Measurements from ENCODE around the gene SIPA1L3. TPM values are rescaled to one million over a fixed set of nuclear protein-coding genes. Genes with fewer than 3 reads are reported as not detected.

SIPA1L3 gene
- total and polyA plus RNA-seq, 8 donors: 2.9 to 211 (median 24.3) TPM

GRCh38 chr19:38078302-38078930 lies 171.4 kb downstream of the SIPA1L3 start:
- no peak overlapping the region for H3K4me3 ChIP-seq
- no peak for DNase-seq
- intact Hi-C loops (cut with DNase I; ENCODE audit: low total_unique reads): no loop called here
- H3K4me1 ChIP-seq: peaks cover 0 to 6% (median 3%) of the 10 kb centered on the region in 4 donors
- no peaks in the 10 kb centered on the region for H3K9me3 ChIP-seq
- WGBS, 5 donors: 93 to 95% (median 95%) methylated on average over 12 to 15 of the region's 15 CpGs
- peaks cover 18 to 25% (median 23%) of the 10 kb centered on the region in 4 donors for H3K36me3 ChIP-seq
- no peak overlapping the region for H3K27ac ChIP-seq
- H3K27me3 ChIP-seq: no peaks in the 10 kb centered on the region
- no peak for TF ChIP-seq POLR2AphosphoS5 (IDR thresholded peaks at IDR 0.05)
- TF ChIP-seq EP300 (IDR thresholded peaks at IDR 0.05): no peak
- TF ChIP-seq CTCF (IDR thresholded peaks at IDR 0.05): no peak
- no peak for TF ChIP-seq POLR2A (IDR thresholded peaks at IDR 0.05)

GRCh38 chr19:38079926-38080380 lies 172.9 kb downstream of the SIPA1L3 start:
- peak in 2 of 3 donors; percentile 40 to 46 for TF ChIP-seq POLR2AphosphoS5 (IDR thresholded peaks at IDR 0.05)
- TF ChIP-seq CTCF (IDR thresholded peaks at IDR 0.05): no peak
- intact Hi-C loops (cut with DNase I; ENCODE audit: low total_unique reads): no loop called here
- DNase-seq: peak; percentile 29 to 66

GRCh38 chr19:38081547-38082255 lies 174.7 kb downstream of the SIPA1L3 start:
- peaks cover 18 to 38% (median 29%) of the 10 kb centered on the region in 4 donors for H3K36me3 ChIP-seq
- no peaks in the 10 kb centered on the region for H3K9me3 ChIP-seq
- TF ChIP-seq CTCF (IDR thresholded peaks at IDR 0.05) (no peak), POLR2AphosphoS5 (IDR thresholded peaks at IDR 0.05) (no peak), EP300 (IDR thresholded peaks at IDR 0.05) (no peak), POLR2A (IDR thresholded peaks at IDR 0.05) (no peak)
- H3K27ac ChIP-seq: no peak overlapping the region
- no peak overlapping the region for H3K4me3 ChIP-seq
- no peaks in the 10 kb centered on the region for H3K27me3 ChIP-seq
- DNase-seq: no peak
- H3K4me1 ChIP-seq: peaks cover 0 to 6% (median 3%) of the 10 kb centered on the region in 4 donors
- WGBS, 5 donors: 97 to 99% (median 98%) methylated on average over 16 to 51 of the region's 51 CpGs
- intact Hi-C loops (cut with DNase I; ENCODE audit: low total_unique reads): no loop called here

More at GRCh38 chr19:38079926-38080380, 172.9 kb downstream of the SIPA1L3 start:
- H3K4me3 ChIP-seq: no peak overlapping the region
- peaks cover 0 to 6% (median 3%) of the 10 kb centered on the region in 4 donors for H3K4me1 ChIP-seq
- H3K27ac ChIP-seq: peak overlapping the region in 1 of 5 donors; percentile 22
- WGBS, 5 donors: 52 to 74% (median 56%) methylated on average over 1 of the region's 1 CpG
- peaks cover 18 to 32% (median 26%) of the 10 kb centered on the region in 4 donors for H3K36me3 ChIP-seq
- no peaks in the 10 kb centered on the region for H3K27me3 ChIP-seq
- H3K9me3 ChIP-seq: no peaks in the 10 kb centered on the region

GRCh38 chr19:38082256-38083118 lies 175.5 kb downstream of the SIPA1L3 start:
- Histone ChIP-seq H3K36me3 (peaks cover 18 to 46% (median 31%) of the 10 kb centered on the region in 4 donors), H3K9me3 (no peaks in the 10 kb centered on the region), H3K27ac (no peak overlapping the region), H3K4me1 (peaks cover 0 to 6% (median 3%) of the 10 kb centered on the region in 4 donors), H3K27me3 (no peaks in the 10 kb centered on the region), H3K4me3 (no peak overlapping the region)
- intact Hi-C loops (cut with DNase I; ENCODE audit: low total_unique reads): no loop called here
- no peak for TF ChIP-seq POLR2A (IDR thresholded peaks at IDR 0.05)
- no peak for TF ChIP-seq EP300 (IDR thresholded peaks at IDR 0.05)
- TF ChIP-seq CTCF (IDR thresholded peaks at IDR 0.05): no peak
- TF ChIP-seq POLR2AphosphoS5 (IDR thresholded peaks at IDR 0.05): no peak
- 93 to 98% (median 96%) methylated on average over 28 to 78 of the region's 78 CpGs for WGBS, 5 donors
- no peak for DNase-seq
